Large intestine (tissue), 3 donors: Measurements from ENCODE around the gene WWP2. TPM values are rescaled to one million over a fixed set of nuclear protein-coding genes. Genes with fewer than 3 reads are reported as not detected.
A peak's percentile ranks its signal among the peaks of the same experiment; 100 is the strongest.

Experiments used
- DNase-seq, 2 donors: peaks; one replicate each; pipeline versions ENCODE4 v3.0.0 to v3.0.0-alpha.2; 2013
- H3K27ac ChIP-seq: one replicate; pipeline ENCODE4 v1.5.1; 2013; ENCODE audit warnings: low read length
- H3K27me3 ChIP-seq: 2 replicates; pipeline ENCODE4 v1.6.1; 2013; ENCODE audit warnings: low read length; ENCODE audit not compliant: control insufficient read depth, insufficient read depth
- H3K36me3 ChIP-seq: 2 replicates; pipeline ENCODE4 v1.6.1; 2013; ENCODE audit warnings: low read length; ENCODE audit not compliant: control insufficient read depth, insufficient read depth
- H3K4me1 ChIP-seq: one replicate; pipeline ENCODE4 v1.6.1; 2013; ENCODE audit warnings: low read length; ENCODE audit not compliant: control insufficient read depth, insufficient read depth
- H3K4me3 ChIP-seq: one replicate; pipeline ENCODE4 v1.5.1; 2013; ENCODE audit warnings: low read length
- H3K9me3 ChIP-seq: one replicate; pipeline ENCODE4 v1.6.1; 2013; ENCODE audit warnings: mild to moderate bottlenecking, low read depth, low read length, moderate library complexity; ENCODE audit not compliant: control insufficient read depth
- WGBS: methylation state at CpG from one replicate; pipeline ENCODE4 v1.1.5; 2013; ENCODE audit warnings: low lambda C conversion rate; ENCODE audit not compliant: insufficient coverage; 5-methylcytosine and 5-hydroxymethylcytosine counted together
- polyA plus RNA-seq: library from polyadenylated mRNA; unstranded; fragments of 120-200 nt; gene quantifications from one replicate; pipeline ENCODE4 v1.2.1, GENCODE V29; 2013

WWP2 gene
- polyA plus RNA-seq, 1 donor = 40.4 TPM

GRCh38 chr16:69858191-69859104 lies 96.3 kb downstream of the WWP2 start:
- Histone ChIP-seq H3K4me1 (peaks cover 14% of the 10 kb centered on the region), H3K9me3 (no peaks in the 10 kb centered on the region), H3K36me3 (peaks cover 3% of the 10 kb centered on the region), H3K27ac (peak overlapping the region; percentile 16), H3K4me3 (no peak overlapping the region), H3K27me3 (no peaks in the 10 kb centered on the region)
- WGBS = 77% methylated on average over 3 of the region's 13 CpGs
- no peak for DNase-seq

DNA sequence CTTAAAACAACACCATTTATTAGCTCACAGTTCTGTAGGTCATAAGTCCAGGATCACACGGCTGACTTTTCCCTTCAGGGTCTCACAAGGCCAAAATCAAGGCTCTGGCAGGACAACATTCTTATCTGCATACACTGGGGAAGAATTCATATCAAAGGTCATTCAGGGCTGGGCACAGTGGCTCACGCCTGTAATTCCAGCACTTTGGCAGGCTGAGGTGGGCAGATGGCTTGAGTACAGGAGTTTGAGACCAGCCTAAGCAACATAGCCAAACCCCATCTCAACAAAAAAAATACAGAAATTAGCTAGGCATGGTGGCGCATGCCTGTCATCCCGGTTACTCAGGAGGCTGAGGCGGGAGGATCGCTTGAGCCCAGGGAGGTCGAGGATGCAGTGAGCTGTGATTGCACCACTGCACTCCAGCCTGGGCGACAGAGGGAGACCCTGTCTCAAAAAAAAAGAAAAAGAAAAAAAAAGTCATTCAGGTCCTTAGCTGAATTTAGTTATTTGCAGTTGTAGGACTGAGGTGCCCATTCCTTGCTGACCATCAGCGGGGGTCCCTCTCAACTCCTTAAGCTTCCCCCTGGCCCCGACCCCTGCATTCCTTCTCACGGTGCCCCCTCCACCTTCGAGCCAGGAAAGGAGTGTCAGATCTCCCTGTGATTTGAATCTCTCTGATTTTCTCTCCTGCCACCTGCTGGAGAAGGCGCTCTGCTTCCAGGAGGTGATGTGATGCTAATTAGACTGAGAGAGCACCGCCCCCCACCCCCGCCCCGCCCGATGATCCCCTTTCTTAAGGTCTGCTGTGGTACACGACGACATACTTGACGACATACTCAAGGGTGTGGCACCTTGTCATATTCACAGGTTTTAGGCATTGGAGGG lies 97.2 kb downstream of the WWP2 start:
- peak; percentile 69 to 85 for DNase-seq
- H3K4me3 ChIP-seq = no peak overlapping the region
- H3K9me3 ChIP-seq = no peaks in the 10 kb centered on the region
- 62% methylated on average over 3 of the region's 20 CpGs for WGBS
- peak overlapping the region; percentile 16 for H3K27ac ChIP-seq
- H3K27me3 ChIP-seq = no peaks in the 10 kb centered on the region
- H3K36me3 ChIP-seq = no peaks in the 10 kb centered on the region
- peaks cover 14% of the 10 kb centered on the region for H3K4me1 ChIP-seq

GRCh38 chr16:69860233-69861231 lies 98.4 kb downstream of the WWP2 start:
- DNase-seq = no peak
- H3K36me3 ChIP-seq = no peaks in the 10 kb centered on the region
- no peaks in the 10 kb centered on the region for H3K9me3 ChIP-seq
- no peaks in the 10 kb centered on the region for H3K27me3 ChIP-seq
- no peak overlapping the region for H3K4me3 ChIP-seq
- peak overlapping the region; percentile 22 for H3K27ac ChIP-seq
- H3K4me1 ChIP-seq = peaks cover 14% of the 10 kb centered on the region
- 100% methylated on average over 1 of the region's 9 CpGs for WGBS

GRCh38 chr16:69861292-69862030 lies 99.3 kb downstream of the WWP2 start:
- H3K36me3 ChIP-seq = no peaks in the 10 kb centered on the region
- H3K4me1 ChIP-seq = peaks cover 14% of the 10 kb centered on the region
- peak overlapping the region; percentile 22 for H3K27ac ChIP-seq
- no peaks in the 10 kb centered on the region for H3K9me3 ChIP-seq
- 56% methylated on average over 1 of the region's 12 CpGs for WGBS
- peak; percentile 37 to 48 for DNase-seq
- no peaks in the 10 kb centered on the region for H3K27me3 ChIP-seq
- no peak overlapping the region for H3K4me3 ChIP-seq

DNA sequence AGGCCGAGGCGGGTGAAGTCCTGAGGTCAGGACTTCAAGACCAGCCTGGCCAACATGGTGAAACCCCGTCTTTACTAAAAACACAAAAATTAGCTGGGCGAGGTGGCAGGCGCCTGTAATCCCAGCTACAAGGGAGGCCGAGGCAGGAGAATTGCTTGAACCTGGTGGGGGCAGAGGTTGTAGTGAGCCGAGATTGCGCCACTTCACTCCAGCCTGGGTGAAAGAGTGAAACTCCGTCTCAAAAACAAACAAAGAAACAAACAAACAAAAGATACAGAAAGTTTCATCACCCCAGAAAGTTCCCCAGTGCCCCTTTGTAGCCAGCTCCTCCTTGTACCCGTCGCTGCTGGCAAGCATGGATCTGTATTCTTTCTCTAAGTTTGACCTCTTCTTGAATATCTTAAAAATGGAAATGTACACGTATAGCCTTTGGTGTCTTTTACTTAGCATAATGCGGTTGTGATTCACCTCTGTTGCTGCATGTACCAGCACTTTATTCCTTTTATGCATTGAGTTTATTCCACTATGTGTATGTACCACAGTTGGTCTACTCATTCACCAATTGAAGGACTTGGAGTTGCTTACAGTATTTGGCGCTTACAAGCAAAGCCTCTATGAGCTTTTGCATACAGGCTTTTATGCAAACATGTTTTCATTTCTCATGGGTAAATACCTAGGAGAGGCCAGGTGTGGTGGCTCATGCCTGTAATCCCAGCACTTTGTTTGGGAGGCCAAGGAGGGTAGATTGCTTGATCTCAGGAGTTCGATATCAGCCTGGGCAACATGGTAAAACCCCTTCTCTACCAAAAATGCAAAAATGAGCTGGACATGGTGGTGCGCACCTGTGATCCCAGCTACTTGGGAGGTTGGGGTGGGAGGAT lies 101.5 kb downstream of the WWP2 start:
- no peak for DNase-seq
- Histone ChIP-seq H3K4me3 (no peak overlapping the region), H3K36me3 (peaks cover 13% of the 10 kb centered on the region), H3K27ac (no peak overlapping the region), H3K27me3 (no peaks in the 10 kb centered on the region), H3K9me3 (no peaks in the 10 kb centered on the region), H3K4me1 (peaks cover 8% of the 10 kb centered on the region)
- 100% methylated on average over 2 of the region's 16 CpGs for WGBS

GRCh38 chr16:69865701-69866100 lies 103.6 kb downstream of the WWP2 start:
- no peaks in the 10 kb centered on the region for H3K4me1 ChIP-seq
- no peak overlapping the region for H3K27ac ChIP-seq
- WGBS = 44% methylated on average over 2 of the region's 8 CpGs
- H3K4me3 ChIP-seq = no peak overlapping the region
- no peak for DNase-seq
- no peaks in the 10 kb centered on the region for H3K27me3 ChIP-seq
- H3K36me3 ChIP-seq = peaks cover 18% of the 10 kb centered on the region
- H3K9me3 ChIP-seq = no peaks in the 10 kb centered on the region

DNA sequence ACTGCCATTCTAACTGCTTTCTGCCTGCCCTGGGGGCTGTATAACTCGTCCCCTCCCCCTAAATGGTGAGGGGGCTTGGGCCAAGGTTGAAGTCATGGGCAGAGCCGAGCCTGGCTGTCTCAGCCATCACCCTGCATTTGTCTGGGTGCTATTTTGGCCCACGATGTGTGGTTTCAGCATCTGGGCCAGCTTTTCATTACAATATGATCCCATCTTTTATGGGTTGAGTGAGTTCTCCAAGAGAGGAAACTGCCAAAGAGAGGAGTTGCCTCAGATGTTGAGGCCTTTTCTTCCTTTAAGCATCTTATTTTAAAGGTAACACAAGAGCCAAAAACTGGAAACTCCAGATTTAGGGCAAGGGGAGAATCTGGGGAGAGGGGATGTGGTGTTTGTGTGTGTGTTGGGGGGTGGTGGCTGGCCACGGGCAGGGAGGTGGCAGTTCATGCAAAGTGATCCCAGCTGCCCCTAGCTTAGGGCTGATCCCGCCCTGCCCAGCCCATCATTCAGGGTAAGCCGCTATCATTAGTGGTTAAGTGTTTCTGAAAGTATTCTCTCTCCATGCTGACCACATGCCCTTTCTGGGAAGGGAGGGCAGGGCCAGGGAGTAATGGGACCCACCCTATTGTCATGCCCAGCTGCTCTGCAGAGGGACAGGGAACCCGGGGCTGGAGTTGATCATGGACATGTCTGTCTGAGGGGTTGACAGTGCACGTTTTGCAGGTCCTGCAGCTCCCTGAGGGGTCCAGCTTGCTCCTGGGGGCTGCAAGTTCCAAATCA lies 105.8 kb downstream of the WWP2 start:
- Histone ChIP-seq H3K27me3 (no peaks in the 10 kb centered on the region), H3K4me3 (no peak overlapping the region), H3K4me1 (no peaks in the 10 kb centered on the region), H3K36me3 (peaks cover 28% of the 10 kb centered on the region), H3K27ac (no peak overlapping the region), H3K9me3 (no peaks in the 10 kb centered on the region)
- WGBS = no CpG with 5 or more reads among the region's 8 CpGs
- DNase-seq = no peak

DNA sequence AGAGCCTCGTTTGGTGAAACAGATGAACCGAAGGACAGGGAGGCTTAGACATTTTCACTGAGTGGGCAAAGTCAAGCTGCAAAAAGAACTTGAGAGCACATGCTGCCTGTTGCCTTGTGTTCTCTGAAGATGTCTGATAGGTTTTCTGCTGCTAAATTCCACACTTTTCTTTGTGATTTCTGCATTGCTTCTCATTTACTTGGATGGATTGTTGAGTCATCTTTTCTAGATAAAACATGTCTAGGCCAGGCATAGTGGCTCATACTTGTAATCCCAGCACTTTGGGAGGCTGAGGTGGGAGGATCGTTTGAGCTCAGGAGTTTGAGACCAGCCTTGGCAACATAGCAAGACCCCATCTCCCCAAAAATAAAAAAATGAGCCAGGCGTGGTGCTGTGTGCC lies 108.6 kb downstream of the WWP2 start:
- no peak overlapping the region for H3K4me3 ChIP-seq
- H3K27me3 ChIP-seq = no peaks in the 10 kb centered on the region
- H3K36me3 ChIP-seq = peaks cover 52% of the 10 kb centered on the region
- no peaks in the 10 kb centered on the region for H3K9me3 ChIP-seq
- no peaks in the 10 kb centered on the region for H3K4me1 ChIP-seq
- WGBS = no CpG with 5 or more reads among the region's 4 CpGs
- H3K27ac ChIP-seq = no peak overlapping the region
- no peak for DNase-seq
